ENCODE results near the gene COL26A1.
"Not testable (repeated sequence)": the region's sequence is repeated elsewhere in the genome, so short reads cannot be mapped to it uniquely, and the experiment has no call there.

COL26A1 gene

DNA sequence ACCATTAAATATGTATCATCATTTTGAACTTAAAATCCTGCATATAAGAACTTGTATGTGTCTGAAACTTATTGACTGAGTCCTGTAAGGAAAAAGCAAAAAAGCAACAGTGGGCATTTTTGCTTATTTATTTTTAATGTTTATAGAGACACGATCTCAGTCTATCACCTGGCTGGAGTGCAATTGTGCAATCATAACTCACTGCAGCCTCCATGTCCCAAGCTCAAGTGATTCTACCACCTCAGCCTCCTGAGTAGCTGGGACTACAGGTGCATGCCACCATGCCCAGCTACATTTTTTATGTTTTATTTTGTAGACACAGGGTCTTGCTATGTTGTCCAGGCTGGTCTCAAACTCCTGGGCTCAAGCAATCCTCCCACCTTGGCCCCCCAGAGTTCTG lies 234.2 kb downstream of the COL26A1 start:
- Histone ChIP-seq H3K36me3 (ENCODE audit: control insufficient read depth in 5 of 5, insufficient read depth in 5 of 5, low read length in 5 of 5) (no peaks in the 10 kb centered on the region), H3K27me3 (ENCODE audit: control insufficient read depth in 5 of 5, insufficient read depth in 4 of 5, low read length in 5 of 5) (peaks cover 0 to 7% (median 3%) of the 10 kb centered on the region in 5 donors), H3K9ac (ENCODE audit: low read length in 5 of 5) (no peak overlapping the region), H3K9me3 (ENCODE audit: control insufficient read depth in 5 of 5, low read length in 5 of 5) (no peaks in the 10 kb centered on the region), H3K4me1 (ENCODE audit: control insufficient read depth in 5 of 5, insufficient read depth in 5 of 5, low read length in 5 of 5) (peaks cover 0 to 7% (median 6%) of the 10 kb centered on the region in 5 donors), H3K27ac (ENCODE audit: low read depth, low read length) (no peak overlapping the region), H3K4me3 (ENCODE audit: low read depth in 1 of 5, low read length in 5 of 5) (no peak overlapping the region)

DNA sequence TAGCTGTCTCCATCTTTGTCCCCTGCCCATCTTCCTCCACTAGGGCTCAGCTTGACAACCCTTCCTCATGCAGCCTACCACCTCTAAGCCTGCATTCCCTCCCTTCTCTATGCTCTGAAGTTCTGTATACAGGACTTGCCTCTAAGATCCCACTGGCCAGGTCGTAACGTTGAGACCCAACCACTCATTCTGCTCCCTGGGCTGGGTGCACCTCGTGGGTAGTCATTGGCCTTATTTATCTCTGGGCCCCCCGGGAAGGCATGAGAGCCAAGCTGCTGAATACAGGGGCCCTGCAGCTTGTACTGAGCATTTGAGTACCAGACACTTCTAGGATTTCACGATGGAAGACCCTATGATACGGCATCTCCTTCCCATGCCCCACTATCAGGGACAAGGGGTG lies 235.3 kb downstream of the COL26A1 start:
- H3K9ac ChIP-seq (ENCODE audit: low read length in 5 of 5): no peak overlapping the region
- H3K4me1 ChIP-seq (ENCODE audit: control insufficient read depth in 5 of 5, insufficient read depth in 5 of 5, low read length in 5 of 5): peaks cover 0 to 13% (median 6%) of the 10 kb centered on the region in 5 donors
- H3K4me3 ChIP-seq (ENCODE audit: low read depth in 1 of 5, low read length in 5 of 5): no peak overlapping the region
- H3K36me3 ChIP-seq (ENCODE audit: control insufficient read depth in 5 of 5, insufficient read depth in 5 of 5, low read length in 5 of 5): no peaks in the 10 kb centered on the region
- peaks cover 0 to 9% (median 3%) of the 10 kb centered on the region in 5 donors for H3K27me3 ChIP-seq (ENCODE audit: control insufficient read depth in 5 of 5, insufficient read depth in 4 of 5, low read length in 5 of 5)
- no peaks in the 10 kb centered on the region for H3K9me3 ChIP-seq (ENCODE audit: control insufficient read depth in 5 of 5, low read length in 5 of 5)
- no peak overlapping the region for H3K27ac ChIP-seq (ENCODE audit: low read depth, low read length)

DNA sequence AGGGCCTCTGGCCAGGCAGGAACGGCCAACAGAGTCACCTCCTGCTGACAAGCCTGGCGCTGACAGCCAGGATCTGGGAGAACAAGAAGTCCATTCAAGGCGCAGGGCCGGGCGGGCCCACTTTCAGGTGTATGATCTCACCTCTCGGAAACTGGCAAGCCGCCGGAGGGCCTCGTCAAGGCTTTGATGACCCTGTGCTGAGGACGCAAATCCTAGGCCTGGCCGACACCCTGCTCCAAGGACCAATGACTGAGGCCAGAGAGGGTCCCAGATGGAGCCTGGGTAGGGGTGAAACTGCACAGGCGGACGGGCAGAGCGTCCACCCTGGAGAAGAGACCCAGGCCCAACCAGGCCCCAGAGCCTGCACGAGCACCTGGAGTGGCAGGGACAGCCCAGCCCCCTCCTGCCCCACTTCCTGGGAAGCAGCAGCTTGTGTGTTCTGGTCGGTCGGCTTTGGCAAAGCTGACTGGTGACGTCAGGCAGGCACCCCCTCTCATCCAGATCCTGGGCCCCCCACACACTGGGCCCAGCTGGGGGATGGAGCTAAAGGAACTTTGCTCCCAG lies 235.8 kb downstream of the COL26A1 start:
- no peaks in the 10 kb centered on the region for H3K9me3 ChIP-seq (ENCODE audit: control insufficient read depth in 5 of 5, low read length in 5 of 5)
- H3K4me3 ChIP-seq (ENCODE audit: low read depth in 1 of 5, low read length in 5 of 5): no peak overlapping the region
- no peaks in the 10 kb centered on the region for H3K36me3 ChIP-seq (ENCODE audit: control insufficient read depth in 5 of 5, insufficient read depth in 5 of 5, low read length in 5 of 5)
- H3K27ac ChIP-seq (ENCODE audit: low read depth, low read length): no peak overlapping the region
- H3K27me3 ChIP-seq (ENCODE audit: control insufficient read depth in 5 of 5, insufficient read depth in 4 of 5, low read length in 5 of 5): peaks cover 0 to 9% (median 3%) of the 10 kb centered on the region in 5 donors
- peaks cover 0 to 13% (median 6%) of the 10 kb centered on the region in 5 donors for H3K4me1 ChIP-seq (ENCODE audit: control insufficient read depth in 5 of 5, insufficient read depth in 5 of 5, low read length in 5 of 5)
- peak overlapping the region in 1 of 5 donors; percentile 17 for H3K9ac ChIP-seq (ENCODE audit: low read length in 5 of 5)

DNA sequence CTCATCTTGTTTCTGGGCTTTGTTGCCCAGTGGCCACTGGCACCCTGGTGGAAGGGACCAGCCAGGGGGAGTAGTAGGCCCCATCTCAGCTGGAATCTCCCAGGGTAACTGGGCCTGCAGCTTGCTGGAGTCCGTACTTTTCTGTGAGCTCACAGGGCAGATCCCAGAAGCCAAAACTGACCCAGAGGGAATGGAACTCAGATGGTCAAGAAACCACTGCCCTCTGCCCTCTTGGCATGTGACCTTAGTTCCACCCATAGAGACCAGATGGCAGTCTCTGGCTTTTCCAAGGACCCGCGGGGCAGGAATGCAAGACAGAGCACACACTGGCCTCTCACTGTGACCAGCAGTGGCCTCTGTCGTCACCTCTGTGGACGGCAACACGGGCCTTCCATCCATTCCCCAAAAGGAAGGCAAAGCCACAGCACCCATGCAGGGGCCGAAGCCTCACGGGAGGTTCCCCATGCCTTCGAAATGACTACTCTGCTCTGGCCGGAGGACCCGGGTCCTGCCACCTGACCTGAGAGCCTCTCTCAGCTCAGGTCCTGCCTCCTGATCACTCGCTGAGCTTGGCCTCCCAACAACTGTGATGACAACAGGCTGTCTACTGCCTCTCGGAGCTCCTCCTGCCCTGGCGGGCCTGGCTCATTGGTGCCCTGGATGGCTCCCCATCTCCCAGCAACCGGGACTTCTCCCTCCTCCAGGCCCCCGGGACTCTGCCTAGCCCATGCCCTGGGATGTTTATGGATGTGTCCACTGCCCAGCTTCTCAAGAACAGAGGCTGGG lies 236.5 kb downstream of the COL26A1 start:
- no peaks in the 10 kb centered on the region for H3K9me3 ChIP-seq (ENCODE audit: control insufficient read depth in 5 of 5, low read length in 5 of 5)
- no peak overlapping the region for H3K27ac ChIP-seq (ENCODE audit: low read depth, low read length)

DNA sequence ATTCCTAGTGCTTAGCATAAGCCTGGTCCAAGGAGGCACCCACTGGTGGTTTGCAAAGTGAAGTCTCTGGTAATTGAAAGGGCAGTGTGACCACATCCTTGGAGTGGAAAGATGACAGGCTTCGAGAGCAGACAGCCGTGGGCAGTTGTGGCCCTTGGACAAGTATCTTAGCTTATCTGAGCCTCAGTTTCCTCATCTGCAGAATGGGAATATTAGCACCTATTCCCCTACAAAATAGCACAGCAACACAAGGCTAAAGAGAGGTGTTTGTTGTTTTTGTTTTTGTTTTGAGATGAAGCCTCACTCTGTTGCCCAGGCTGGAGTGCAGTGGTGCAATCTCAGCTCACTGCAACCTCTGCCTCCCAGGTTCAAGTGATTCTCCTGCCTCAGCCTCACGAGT lies 237.1 kb downstream of the COL26A1 start:
- no peak overlapping the region for H3K4me3 ChIP-seq (ENCODE audit: low read depth in 1 of 5, low read length in 5 of 5)
- no peak overlapping the region for H3K27ac ChIP-seq (ENCODE audit: low read depth, low read length)
- no peak overlapping the region for H3K9ac ChIP-seq (ENCODE audit: low read length in 5 of 5)
- no peaks in the 10 kb centered on the region for H3K36me3 ChIP-seq (ENCODE audit: control insufficient read depth in 5 of 5, insufficient read depth in 5 of 5, low read length in 5 of 5)
- H3K9me3 ChIP-seq (ENCODE audit: control insufficient read depth in 5 of 5, low read length in 5 of 5): no peaks in the 10 kb centered on the region
- peaks cover 0 to 13% (median 6%) of the 10 kb centered on the region in 5 donors for H3K4me1 ChIP-seq (ENCODE audit: control insufficient read depth in 5 of 5, insufficient read depth in 5 of 5, low read length in 5 of 5)
- peaks cover 0 to 9% (median 3%) of the 10 kb centered on the region in 5 donors for H3K27me3 ChIP-seq (ENCODE audit: control insufficient read depth in 5 of 5, insufficient read depth in 4 of 5, low read length in 5 of 5)

More for the DNA sequence above, 236.5 kb downstream of the COL26A1 start:
- peaks cover 0 to 9% (median 3%) of the 10 kb centered on the region in 5 donors for H3K27me3 ChIP-seq (ENCODE audit: control insufficient read depth in 5 of 5, insufficient read depth in 4 of 5, low read length in 5 of 5)
- peak overlapping the region in 1 of 5 donors; percentile 17 for H3K9ac ChIP-seq (ENCODE audit: low read length in 5 of 5)
- peaks cover 0 to 13% (median 6%) of the 10 kb centered on the region in 5 donors for H3K4me1 ChIP-seq (ENCODE audit: control insufficient read depth in 5 of 5, insufficient read depth in 5 of 5, low read length in 5 of 5)
- no peak overlapping the region for H3K4me3 ChIP-seq (ENCODE audit: low read depth in 1 of 5, low read length in 5 of 5)
- no peaks in the 10 kb centered on the region for H3K36me3 ChIP-seq (ENCODE audit: control insufficient read depth in 5 of 5, insufficient read depth in 5 of 5, low read length in 5 of 5)

DNA sequence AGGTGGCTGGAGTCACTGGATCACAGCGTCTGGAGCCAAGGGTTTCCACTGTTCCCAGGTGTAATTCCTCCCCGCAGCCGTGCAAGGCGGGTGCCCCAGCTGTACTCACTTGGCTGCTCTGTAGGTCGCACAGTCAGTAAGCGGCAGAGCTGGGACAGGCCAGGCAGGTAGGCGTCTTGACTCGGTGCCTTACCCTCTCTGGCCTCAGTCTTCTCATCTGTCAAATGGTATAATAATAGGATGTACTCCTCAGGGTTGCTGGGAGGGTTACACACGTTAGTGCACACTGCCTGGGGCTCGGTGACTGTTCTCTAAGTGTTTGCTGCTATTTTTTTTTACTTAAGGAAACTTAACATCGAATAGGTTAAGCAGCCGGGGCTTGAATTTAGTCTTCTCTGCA lies 239.4 kb downstream of the COL26A1 start:
- Histone ChIP-seq H3K4me1 (ENCODE audit: control insufficient read depth in 5 of 5, insufficient read depth in 5 of 5, low read length in 5 of 5) (peaks cover 0 to 13% (median 6%) of the 10 kb centered on the region in 5 donors), H3K27ac (ENCODE audit: low read depth, low read length) (no peak overlapping the region), H3K9me3 (ENCODE audit: control insufficient read depth in 5 of 5, low read length in 5 of 5) (no peaks in the 10 kb centered on the region), H3K27me3 (ENCODE audit: control insufficient read depth in 5 of 5, insufficient read depth in 4 of 5, low read length in 5 of 5) (peaks cover 0 to 9% (median 3%) of the 10 kb centered on the region in 5 donors), H3K9ac (ENCODE audit: low read length in 5 of 5) (no peak overlapping the region), H3K36me3 (ENCODE audit: control insufficient read depth in 5 of 5, insufficient read depth in 5 of 5, low read length in 5 of 5) (no peaks in the 10 kb centered on the region), H3K4me3 (ENCODE audit: low read depth in 1 of 5, low read length in 5 of 5) (no peak overlapping the region)

DNA sequence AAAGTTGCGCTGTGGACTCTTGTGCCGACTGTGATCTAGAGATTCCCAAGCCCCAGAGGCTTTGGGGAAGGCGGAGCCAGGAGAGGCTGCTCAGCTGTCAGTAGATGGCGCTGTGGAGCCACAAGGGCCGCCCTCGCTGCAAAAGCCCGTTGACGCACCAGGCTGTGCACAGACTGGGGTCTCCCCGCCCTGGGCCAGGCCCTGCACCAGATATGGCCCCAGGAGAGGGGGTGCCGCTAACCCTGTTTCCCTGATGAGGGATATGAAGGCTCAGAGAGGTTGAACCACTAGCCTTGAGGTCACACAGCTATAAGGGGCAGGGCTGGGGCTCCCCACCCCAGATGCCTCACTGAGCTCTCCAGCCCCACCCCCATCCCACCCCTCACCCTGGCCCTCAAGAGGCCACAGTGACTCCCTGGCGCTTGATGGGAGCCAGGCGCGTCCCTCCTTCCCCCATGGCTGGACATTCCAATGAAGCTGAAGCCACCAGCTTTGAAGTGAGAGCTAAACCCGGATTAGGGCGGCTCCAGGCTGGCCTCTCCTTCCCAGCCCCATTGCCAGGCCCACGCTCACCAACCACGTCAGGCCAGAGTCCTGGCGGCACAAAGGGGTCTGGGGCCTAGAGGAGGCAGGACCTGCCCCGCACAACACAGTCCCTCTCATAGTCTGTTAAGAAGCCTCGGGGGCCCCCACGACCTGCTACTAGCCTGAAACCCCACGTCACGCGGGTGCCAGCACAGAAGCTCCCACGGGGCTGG lies 240.0 kb downstream of the COL26A1 start:
- Histone ChIP-seq H3K4me1 (ENCODE audit: control insufficient read depth in 5 of 5, insufficient read depth in 5 of 5, low read length in 5 of 5) (peaks cover 0 to 13% (median 6%) of the 10 kb centered on the region in 5 donors), H3K9me3 (ENCODE audit: control insufficient read depth in 5 of 5, low read length in 5 of 5) (no peaks in the 10 kb centered on the region), H3K4me3 (ENCODE audit: low read depth in 1 of 5, low read length in 5 of 5) (no peak overlapping the region), H3K9ac (ENCODE audit: low read length in 5 of 5) (peak overlapping the region in 1 of 5 donors; percentile 26), H3K27me3 (ENCODE audit: control insufficient read depth in 5 of 5, insufficient read depth in 4 of 5, low read length in 5 of 5) (peaks cover 0 to 9% (median 3%) of the 10 kb centered on the region in 5 donors), H3K27ac (ENCODE audit: low read depth, low read length) (no peak overlapping the region), H3K36me3 (ENCODE audit: control insufficient read depth in 5 of 5, insufficient read depth in 5 of 5, low read length in 5 of 5) (no peaks in the 10 kb centered on the region)

DNA sequence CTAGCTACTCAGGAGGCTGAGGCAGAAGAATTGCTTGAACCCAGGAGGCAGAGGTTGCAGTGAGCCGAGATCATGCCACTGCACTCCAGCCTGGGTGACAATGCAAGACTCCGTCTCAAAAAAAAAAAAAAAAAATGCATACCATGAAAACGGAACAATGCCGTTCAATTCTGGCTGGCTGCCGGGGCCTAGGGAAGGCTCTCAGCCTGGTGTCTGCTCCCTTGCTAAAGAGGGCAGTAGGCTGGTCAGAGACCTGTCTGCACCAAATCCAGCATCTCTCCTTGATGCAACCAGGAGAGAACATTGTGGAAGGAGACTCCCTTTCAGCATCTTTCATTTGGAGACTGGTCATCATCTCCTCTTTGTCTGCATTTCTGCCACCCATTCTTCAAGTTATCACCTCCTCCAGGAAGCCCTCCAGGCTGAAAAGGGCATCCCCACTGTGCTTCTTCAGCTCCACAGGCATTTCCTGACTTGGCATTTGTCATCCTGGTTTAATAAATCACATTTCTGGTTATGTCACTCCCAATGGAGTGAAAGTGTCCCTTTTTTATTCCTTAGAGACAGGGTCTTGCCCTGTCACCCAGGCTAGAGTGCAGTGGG lies 241.8 kb downstream of the COL26A1 start:
- Histone ChIP-seq H3K36me3 (ENCODE audit: control insufficient read depth in 5 of 5, insufficient read depth in 5 of 5, low read length in 5 of 5) (no peaks in the 10 kb centered on the region), H3K4me1 (ENCODE audit: control insufficient read depth in 5 of 5, insufficient read depth in 5 of 5, low read length in 5 of 5) (peaks cover 0 to 6% (median 0%) of the 10 kb centered on the region in 5 donors), H3K4me3 (ENCODE audit: low read depth in 1 of 5, low read length in 5 of 5) (no peak overlapping the region), H3K9ac (ENCODE audit: low read length in 5 of 5) (no peak overlapping the region), H3K27ac (ENCODE audit: low read depth, low read length) (no peak overlapping the region), H3K9me3 (ENCODE audit: control insufficient read depth in 5 of 5, low read length in 5 of 5) (no peaks in the 10 kb centered on the region), H3K27me3 (ENCODE audit: control insufficient read depth in 5 of 5, insufficient read depth in 4 of 5, low read length in 5 of 5) (peaks cover 0 to 9% (median 3%) of the 10 kb centered on the region in 5 donors)

DNA sequence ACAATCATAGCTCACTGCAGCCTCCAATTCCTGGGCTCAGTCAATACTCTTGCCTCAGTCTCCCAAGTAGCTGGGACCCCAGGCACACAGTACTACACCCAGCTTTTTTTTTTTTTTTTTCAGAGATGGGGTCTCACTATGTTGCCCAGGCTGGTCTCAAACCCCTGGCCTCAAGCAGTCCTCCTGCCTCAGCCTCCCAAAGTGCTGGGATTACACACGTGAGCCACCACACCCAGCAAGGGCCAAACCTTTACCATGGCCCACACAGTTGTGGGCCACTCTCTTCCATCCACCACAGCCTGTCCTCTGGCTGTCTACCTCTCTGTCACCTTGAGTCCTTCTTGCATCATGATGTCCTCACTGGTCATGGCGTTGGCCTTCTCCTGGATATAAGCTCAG lies 242.3 kb downstream of the COL26A1 start:
- not testable (repeated sequence) for H3K36me3 ChIP-seq (ENCODE audit: control insufficient read depth in 5 of 5, insufficient read depth in 5 of 5, low read length in 5 of 5); H3K27ac ChIP-seq (ENCODE audit: low read depth, low read length)

More for the DNA sequence above, 242.3 kb downstream of the COL26A1 start:
- H3K9ac ChIP-seq (ENCODE audit: low read length in 5 of 5); H3K4me1 ChIP-seq (ENCODE audit: control insufficient read depth in 5 of 5, insufficient read depth in 5 of 5, low read length in 5 of 5); H3K4me3 ChIP-seq (ENCODE audit: low read depth in 1 of 5, low read length in 5 of 5); H3K27me3 ChIP-seq (ENCODE audit: control insufficient read depth in 5 of 5, insufficient read depth in 4 of 5, low read length in 5 of 5); H3K9me3 ChIP-seq (ENCODE audit: control insufficient read depth in 5 of 5, low read length in 5 of 5): not testable (repeated sequence)

All from subcutaneous abdominal adipose tissue (tissue), 5 donors.